Measurements from ENCODE around the gene TMTC2.

The TMTC2 gene

DNA sequence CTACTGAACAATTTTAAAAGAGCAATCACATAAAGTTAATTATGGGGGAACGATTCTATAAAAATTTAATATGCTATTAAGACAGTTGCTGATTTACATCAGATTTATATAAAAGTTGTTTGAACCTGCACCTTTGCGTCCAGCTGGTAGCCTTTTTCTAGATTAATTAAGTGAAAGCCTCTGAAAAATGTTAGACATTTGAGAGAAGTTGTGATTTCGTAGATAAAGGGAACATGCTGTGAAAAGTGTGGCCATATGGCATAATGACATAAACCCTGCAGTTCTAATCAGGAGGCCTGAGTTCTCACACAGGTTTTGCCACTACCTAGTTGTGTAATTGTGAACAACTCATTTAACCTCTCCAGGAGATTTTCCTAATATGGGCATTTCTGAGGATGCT lies 187.2 kb downstream of the TMTC2 start:
- Histone ChIP-seq H3K9me3 (ENCODE audit: severe bottlenecking) (no peaks in the 10 kb centered on the region), H3K4me3 (ENCODE audit: severe bottlenecking) (no peak overlapping the region), H3K36me3 (ENCODE audit: low read depth) (no peaks in the 10 kb centered on the region), H3K27me3 (ENCODE audit: insufficient read depth, poor library complexity, severe bottlenecking) (no peaks in the 10 kb centered on the region), H3K4me1 (ENCODE audit: insufficient read depth, poor library complexity, severe bottlenecking) (no peaks in the 10 kb centered on the region), H3K27ac (ENCODE audit: poor library complexity, severe bottlenecking) (no peak overlapping the region)
- no peak for DNase-seq (ENCODE audit: low spot score)
- TF ChIP-seq, protein P1, sequence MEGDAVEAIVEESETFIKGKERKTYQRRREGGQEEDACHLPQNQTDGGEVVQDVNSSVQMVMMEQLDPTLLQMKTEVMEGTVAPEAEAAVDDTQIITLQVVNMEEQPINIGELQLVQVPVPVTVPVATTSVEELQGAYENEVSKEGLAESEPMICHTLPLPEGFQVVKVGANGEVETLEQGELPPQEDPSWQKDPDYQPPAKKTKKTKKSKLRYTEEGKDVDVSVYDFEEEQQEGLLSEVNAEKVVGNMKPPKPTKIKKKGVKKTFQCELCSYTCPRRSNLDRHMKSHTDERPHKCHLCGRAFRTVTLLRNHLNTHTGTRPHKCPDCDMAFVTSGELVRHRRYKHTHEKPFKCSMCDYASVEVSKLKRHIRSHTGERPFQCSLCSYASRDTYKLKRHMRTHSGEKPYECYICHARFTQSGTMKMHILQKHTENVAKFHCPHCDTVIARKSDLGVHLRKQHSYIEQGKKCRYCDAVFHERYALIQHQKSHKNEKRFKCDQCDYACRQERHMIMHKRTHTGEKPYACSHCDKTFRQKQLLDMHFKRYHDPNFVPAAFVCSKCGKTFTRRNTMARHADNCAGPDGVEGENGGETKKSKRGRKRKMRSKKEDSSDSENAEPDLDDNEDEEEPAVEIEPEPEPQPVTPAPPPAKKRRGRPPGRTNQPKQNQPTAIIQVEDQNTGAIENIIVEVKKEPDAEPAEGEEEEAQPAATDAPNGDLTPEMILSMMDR (IDR thresholded peaks at IDR 0.05; ENCODE audit: poor library complexity, severe bottlenecking) = no peak
- ATAC-seq (ENCODE audit: low read depth) = no peak

DNA sequence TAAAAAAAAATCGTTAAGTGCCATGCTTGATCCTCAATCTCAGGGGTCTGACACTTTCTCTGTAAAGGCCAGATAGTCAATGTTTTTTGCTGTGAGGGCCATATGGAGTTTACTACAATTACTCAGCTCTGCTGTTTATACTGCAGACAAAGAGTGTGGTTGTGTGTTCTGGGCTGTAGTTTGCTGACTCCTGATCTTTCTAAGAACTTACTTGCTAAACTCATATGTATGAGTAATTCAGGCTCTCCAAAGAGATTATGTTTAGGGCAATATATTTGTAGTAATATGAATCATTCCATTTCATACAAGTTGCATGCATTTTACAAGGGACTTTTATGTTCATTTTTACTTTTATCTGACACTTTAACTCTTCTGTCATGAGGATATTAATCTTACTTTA lies 188.2 kb downstream of the TMTC2 start:
- Histone ChIP-seq H3K27ac (ENCODE audit: poor library complexity, severe bottlenecking) (no peak overlapping the region), H3K9me3 (ENCODE audit: severe bottlenecking) (no peaks in the 10 kb centered on the region), H3K36me3 (ENCODE audit: low read depth) (no peaks in the 10 kb centered on the region), H3K27me3 (ENCODE audit: insufficient read depth, poor library complexity, severe bottlenecking) (no peaks in the 10 kb centered on the region), H3K4me3 (ENCODE audit: severe bottlenecking) (no peak overlapping the region), H3K4me1 (ENCODE audit: insufficient read depth, poor library complexity, severe bottlenecking) (no peaks in the 10 kb centered on the region)
- TF ChIP-seq, protein P1 (IDR thresholded peaks at IDR 0.05; ENCODE audit: poor library complexity, severe bottlenecking) = no peak
- ATAC-seq (ENCODE audit: low read depth) (peak; percentile 64; the same call in 2 of the 3 replicates), DNase-seq (ENCODE audit: low spot score) (no peak)

DNA sequence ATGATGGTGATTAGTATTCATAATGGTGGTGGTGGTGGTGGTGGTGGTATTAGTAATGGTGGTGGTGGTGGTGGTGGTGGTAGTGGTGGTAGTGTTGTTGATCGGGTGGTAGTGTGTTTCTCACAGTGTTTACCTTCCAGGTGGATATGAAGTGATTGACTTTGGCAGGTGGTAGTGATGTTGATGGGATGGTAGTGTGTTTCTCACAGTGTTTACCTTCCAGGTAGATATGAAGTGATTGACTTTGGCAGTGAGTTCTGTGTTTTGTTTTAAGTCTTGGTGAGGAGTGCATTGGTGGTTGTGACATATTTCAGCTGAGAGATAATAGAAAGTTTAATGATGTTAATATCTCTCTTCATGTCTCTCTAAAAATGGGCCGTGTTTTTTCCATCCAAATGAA lies 189.4 kb downstream of the TMTC2 start:
- ATAC-seq (ENCODE audit: low read depth) (no peak), DNase-seq (ENCODE audit: low spot score) (no peak)
- Histone ChIP-seq H3K27me3 (ENCODE audit: insufficient read depth, poor library complexity, severe bottlenecking) (no peaks in the 10 kb centered on the region), H3K4me3 (ENCODE audit: severe bottlenecking) (no peak overlapping the region), H3K4me1 (ENCODE audit: insufficient read depth, poor library complexity, severe bottlenecking) (no peaks in the 10 kb centered on the region), H3K9me3 (ENCODE audit: severe bottlenecking) (no peaks in the 10 kb centered on the region), H3K36me3 (ENCODE audit: low read depth) (no peaks in the 10 kb centered on the region), H3K27ac (ENCODE audit: poor library complexity, severe bottlenecking) (no peak overlapping the region)
- TF ChIP-seq, protein P1 (IDR thresholded peaks at IDR 0.05; ENCODE audit: poor library complexity, severe bottlenecking) = no peak

DNA sequence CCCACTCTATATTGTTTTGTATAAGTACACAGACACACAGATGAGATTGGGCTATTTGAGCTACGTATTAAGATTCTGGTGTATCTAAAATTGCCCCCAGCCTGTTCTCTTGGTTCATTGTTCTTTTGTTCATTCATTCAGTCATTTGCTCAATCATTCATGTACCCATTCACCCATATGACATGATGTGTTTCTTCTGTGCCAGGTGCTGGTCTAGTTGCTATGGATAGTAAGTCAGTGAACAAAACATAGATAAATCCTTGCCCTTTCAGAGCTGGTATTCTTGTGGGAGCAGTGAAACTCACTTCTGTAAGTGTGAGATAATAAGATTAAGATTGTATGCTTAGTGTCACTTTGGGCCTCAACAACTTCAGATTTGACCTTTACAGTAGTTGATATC lies 191.3 kb downstream of the TMTC2 start:
- H3K36me3 ChIP-seq (ENCODE audit: low read depth) = no peaks in the 10 kb centered on the region
- TF ChIP-seq, protein P1 (IDR thresholded peaks at IDR 0.05; ENCODE audit: poor library complexity, severe bottlenecking) = no peak

DNA sequence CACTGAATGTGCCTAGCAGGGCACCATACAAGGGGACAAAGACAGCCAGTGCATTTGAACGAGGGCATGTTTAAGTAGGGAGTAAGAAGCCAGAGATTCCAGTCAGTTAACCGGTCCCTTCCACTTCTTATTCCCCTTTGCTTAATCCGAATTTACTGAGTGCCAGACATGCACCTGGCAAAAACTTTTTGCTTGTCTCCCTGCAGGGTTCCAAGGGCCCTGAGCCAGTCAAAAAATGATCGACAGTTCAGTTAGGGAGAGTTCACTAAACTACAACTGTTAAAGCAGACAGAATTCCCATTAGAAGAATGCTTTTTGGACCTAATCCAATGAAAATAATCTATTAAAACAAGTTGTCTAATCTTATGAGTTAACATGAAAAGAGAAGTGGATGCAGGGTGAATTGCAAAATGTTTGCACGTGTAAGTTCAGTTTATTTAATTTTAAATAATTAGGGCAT lies 193.8 kb downstream of the TMTC2 start:
- no peak overlapping the region for H3K4me3 ChIP-seq (ENCODE audit: severe bottlenecking)
- H3K27me3 ChIP-seq (ENCODE audit: insufficient read depth, poor library complexity, severe bottlenecking) = no peaks in the 10 kb centered on the region
- H3K9me3 ChIP-seq (ENCODE audit: severe bottlenecking) = no peaks in the 10 kb centered on the region
- TF ChIP-seq, protein P1 (IDR thresholded peaks at IDR 0.05; ENCODE audit: poor library complexity, severe bottlenecking) = no peak
- no peak overlapping the region for H3K27ac ChIP-seq (ENCODE audit: poor library complexity, severe bottlenecking)
- DNase-seq (ENCODE audit: low spot score) (no peak), ATAC-seq (ENCODE audit: low read depth) (no peak)
- H3K36me3 ChIP-seq (ENCODE audit: low read depth) = no peaks in the 10 kb centered on the region
- no peaks in the 10 kb centered on the region for H3K4me1 ChIP-seq (ENCODE audit: insufficient read depth, poor library complexity, severe bottlenecking)

More for the DNA sequence above, 191.3 kb downstream of the TMTC2 start:
- no peaks in the 10 kb centered on the region for H3K9me3 ChIP-seq (ENCODE audit: severe bottlenecking)
- H3K27ac ChIP-seq (ENCODE audit: poor library complexity, severe bottlenecking) = no peak overlapping the region
- no peak for DNase-seq (ENCODE audit: low spot score)
- H3K4me3 ChIP-seq (ENCODE audit: severe bottlenecking) = no peak overlapping the region
- no peak for ATAC-seq (ENCODE audit: low read depth)
- no peaks in the 10 kb centered on the region for H3K4me1 ChIP-seq (ENCODE audit: insufficient read depth, poor library complexity, severe bottlenecking)
- H3K27me3 ChIP-seq (ENCODE audit: insufficient read depth, poor library complexity, severe bottlenecking) = no peaks in the 10 kb centered on the region
